DND-41 (cell line): ENCODE data around the gene IL10RA.

Experiments used
- CTCF ChIP-seq: IDR thresholded peaks from 2 replicates; pipeline ENCODE4 v1.5.1; 2012; ENCODE audit warnings: borderline replicate concordance, low read length, moderate library complexity, mild to moderate bottlenecking; ENCODE audit not compliant: poor library complexity, severe bottlenecking; ENCODE audit errors: extremely low read depth
- EZH2 ChIP-seq: IDR thresholded peaks from 3 replicates; pipeline ENCODE4 v1.6.1; 2012; ENCODE audit warnings: borderline replicate concordance, low read depth, mild to moderate bottlenecking, moderate library complexity, low read length, inconsistent platforms; ENCODE audit not compliant: severe bottlenecking

GRCh38 chr11:117953024-117953671, 33.0 kb upstream of the IL10RA start:
- no peak for TF ChIP-seq CTCF
- TF ChIP-seq EZH2: no peak
